ENCODE data around the gene DBP.

GRCh38 chr19:48631225-48631624 is 6.0 kb downstream of the DBP start:
- TF ChIP-seq CTCF (tag by site-specific recombination; IDR thresholded peaks at IDR 0.05) (no peak), REST (tag by site-specific recombination; IDR thresholded peaks at IDR 0.05) (no peak), SETDB1 (IDR thresholded peaks at IDR 0.05; ENCODE audit: insufficient read length, low read length) (no peak), ZSCAN23 (tag by site-specific recombination; IDR thresholded peaks at IDR 0.05) (no peak)
